ENCODE measurements around the gene ZNF548. TPM values are rescaled to one million over a fixed set of nuclear protein-coding genes. Genes with fewer than 3 reads are reported as not detected.

Gene ZNF548
- total RNA-seq, 1 experiment from 2014 or later = 16.9 TPM

- no peak for DNase-seq (ENCODE audit: low spot score)
- no TSS peak for BruUV-seq (replicated peaks)
- Histone ChIP-seq H3K27ac (ENCODE audit: low read depth, low read length, poor library complexity, severe bottlenecking) (no peak overlapping the region), H3K4me1 (ENCODE audit: insufficient read depth, low read length, poor library complexity, severe bottlenecking) (no peaks in the 10 kb centered on the region), H3K27me3 (replicated peaks; ENCODE audit: insufficient read depth, low read depth, low read length, poor library complexity) (no peaks in the 10 kb centered on the region), H3K36me3 (ENCODE audit: insufficient read depth, low read length, poor library complexity, severe bottlenecking) (peaks cover 35% of the 10 kb centered on the region), H3K9me3 (ENCODE audit: low read depth, low read length, poor library complexity, severe bottlenecking) (peaks cover 25% of the 10 kb centered on the region), H3K4me3 (ENCODE audit: low read depth, low read length, poor library complexity, severe bottlenecking) (no peak overlapping the region)
- TF ChIP-seq CTCF (conservative IDR thresholded peaks at IDR 0.05; ENCODE audit: low read depth, low read length) = no peak
- TF ChIP-seq EZH2 (IDR thresholded peaks at IDR 0.05; ENCODE audit: borderline replicate concordance, low read depth, low read length, poor library complexity, severe bottlenecking) = no peak
- intact Hi-C loops (cut with micrococcal nuclease; ENCODE audit: unreplicated experiment) = no loop called here
- CTCF ChIA-PET = interaction anchor here (0.5 kb wide), 1 partner anchor 10 kb away, joined by 6 read pairs; no protein-coding TSS in a partner anchor
- POLR2A ChIA-PET (ENCODE audit: low non-redundant PET) = no interaction called here
These were observed 52.5 kb downstream of the ZNF548 start for GRCh38 chr19:57441979-57442752.

- DNase-seq (ENCODE audit: low spot score) = no peak
- ChIA-PET CTCF (no interaction called here), POLR2A (ENCODE audit: low non-redundant PET) (interaction anchor here (0.5 kb wide), 1 partner anchor 27 kb away, joined by 3 read pairs; no protein-coding TSS in a partner anchor)
- H3K9me3 ChIP-seq (ENCODE audit: low read depth, low read length, poor library complexity, severe bottlenecking) = peaks cover 25% of the 10 kb centered on the region
- H3K27me3 ChIP-seq (replicated peaks; ENCODE audit: insufficient read depth, low read depth, low read length, poor library complexity) = no peaks in the 10 kb centered on the region
- no peak for TF ChIP-seq CTCF (conservative IDR thresholded peaks at IDR 0.05; ENCODE audit: low read depth, low read length)
- no peak overlapping the region for H3K27ac ChIP-seq (ENCODE audit: low read depth, low read length, poor library complexity, severe bottlenecking)
- intact Hi-C loops (cut with micrococcal nuclease; ENCODE audit: unreplicated experiment) = no loop called here
- H3K4me1 ChIP-seq (ENCODE audit: insufficient read depth, low read length, poor library complexity, severe bottlenecking) = no peaks in the 10 kb centered on the region
- no peak overlapping the region for H3K4me3 ChIP-seq (ENCODE audit: low read depth, low read length, poor library complexity, severe bottlenecking)
- BruUV-seq (replicated peaks) = no TSS peak
- H3K36me3 ChIP-seq (ENCODE audit: insufficient read depth, low read length, poor library complexity, severe bottlenecking) = peaks cover 35% of the 10 kb centered on the region
These were observed 53.6 kb downstream of the ZNF548 start for GRCh38 chr19:57443121-57443696.

GRCh38 chr19:57452307-57452706 is 62.7 kb downstream of the ZNF548 start:
- Histone ChIP-seq H3K27me3 (replicated peaks; ENCODE audit: insufficient read depth, low read depth, low read length, poor library complexity) (no peaks in the 10 kb centered on the region), H3K36me3 (ENCODE audit: insufficient read depth, low read length, poor library complexity, severe bottlenecking) (no peaks in the 10 kb centered on the region), H3K4me3 (ENCODE audit: low read depth, low read length, poor library complexity, severe bottlenecking) (no peak overlapping the region), H3K27ac (ENCODE audit: low read depth, low read length, poor library complexity, severe bottlenecking) (no peak overlapping the region), H3K4me1 (ENCODE audit: insufficient read depth, low read length, poor library complexity, severe bottlenecking) (no peaks in the 10 kb centered on the region), H3K9me3 (ENCODE audit: low read depth, low read length, poor library complexity, severe bottlenecking) (peaks cover 10% of the 10 kb centered on the region)
- DNase-seq (ENCODE audit: low spot score) = no peak
- no peak for TF ChIP-seq EZH2 (IDR thresholded peaks at IDR 0.05; ENCODE audit: borderline replicate concordance, low read depth, low read length, poor library complexity, severe bottlenecking)
- TF ChIP-seq CTCF (conservative IDR thresholded peaks at IDR 0.05; ENCODE audit: low read depth, low read length) = no peak
- intact Hi-C loops (cut with micrococcal nuclease; ENCODE audit: unreplicated experiment) = no loop called here
- CTCF ChIA-PET = no interaction called here
- BruUV-seq (replicated peaks) = no TSS peak
- POLR2A ChIA-PET (ENCODE audit: low non-redundant PET) = no interaction called here

Other genes with a start within 250 kb of the ZNF548 start
- not detected in 2 replicates for gene ZIM3, start 244.7 kb upstream of the ZNF548 start, total RNA-seq (2021)
- gene DUXA, start 222.4 kb upstream of the ZNF548 start, total RNA-seq (2021) = not detected in 2 replicates
- 25.1 and 25.8 TPM in 2 replicates for gene ZNF264, start 198.4 kb upstream of the ZNF548 start, total RNA-seq (2021)
- 1.2 and 1.5 TPM in 2 replicates for gene AURKC, start 158.8 kb upstream of the ZNF548 start, total RNA-seq (2021)
- 11.7 and 14.7 TPM in 2 replicates for gene ZNF805, start 149.2 kb upstream of the ZNF548 start, total RNA-seq (2021)
- gene ZNF460, start 109.4 kb upstream of the ZNF548 start, total RNA-seq (2021) = 53.3 and 58.4 TPM in 2 replicates
- 10.1 and 10.6 TPM in 2 replicates for gene ZNF543, start 69.4 kb upstream of the ZNF548 start, total RNA-seq (2021)
- gene ZNF304, start 38.6 kb upstream of the ZNF548 start, total RNA-seq (2021) = 10.2 and 11.0 TPM in 2 replicates
- 16.8 and 18.7 TPM in 2 replicates for gene TRAPPC2B, start 26.3 kb upstream of the ZNF548 start, total RNA-seq (2021)
- 5.0 and 6.1 TPM in 2 replicates for gene ZNF547, start 26.3 kb upstream of the ZNF548 start, total RNA-seq (2021)
- gene ZNF17, start 21.3 kb downstream of the ZNF548 start, total RNA-seq (2021) = 13.1 and 19.2 TPM in 2 replicates
- gene ZNF749, start 45.5 kb downstream of the ZNF548 start, total RNA-seq (2021) = 21.6 and 22.9 TPM in 2 replicates
- gene VN1R1, start 67.3 kb downstream of the ZNF548 start, total RNA-seq (2021) = 0.41 and 0.83 TPM in 2 replicates
- gene ZNF772, start 87.7 kb downstream of the ZNF548 start, total RNA-seq (2021) = 19.4 and 21.2 TPM in 2 replicates
- gene ZNF419, start 97.9 kb downstream of the ZNF548 start, total RNA-seq (2021) = 12.4 and 14.6 TPM in 2 replicates
- 9.7 and 13.4 TPM in 2 replicates for gene ZNF773, start 110.1 kb downstream of the ZNF548 start, total RNA-seq (2021)
- 8.5 and 10.1 TPM in 2 replicates for gene ZNF549, start 137.5 kb downstream of the ZNF548 start, total RNA-seq (2021)
- gene ZNF550, start 170.0 kb downstream of the ZNF548 start, total RNA-seq (2021) = 9.6 and 11.5 TPM in 2 replicates
- gene ZNF416, start 189.1 kb downstream of the ZNF548 start, total RNA-seq (2021) = 6.8 and 7.1 TPM in 2 replicates
- gene ZIK1, start 194.3 kb downstream of the ZNF548 start, total RNA-seq (2021) = 16.3 and 16.7 TPM in 2 replicates
- gene ZNF530, start 210.0 kb downstream of the ZNF548 start, total RNA-seq (2021) = 9.4 and 11.3 TPM in 2 replicates
- gene ZNF134, start 224.4 kb downstream of the ZNF548 start, total RNA-seq (2021) = 24.3 and 24.7 TPM in 2 replicates
- 8.2 and 10.1 TPM in 2 replicates for gene ZNF211, start 243.3 kb downstream of the ZNF548 start, total RNA-seq (2021)